Body of pancreas (tissue), 4 donors: Measurements from ENCODE around the gene AP3B1. TPM values are rescaled to one million over a fixed set of nuclear protein-coding genes. Genes with fewer than 3 reads are reported as not detected.
A peak's percentile ranks its signal among the peaks of the same experiment; 100 is the strongest.

ENCODE experiments used
- ATAC-seq: fragments of 150-250 bp; one replicate; pipeline ENCODE4 v1.9.1; 2016
- DNase-seq, 4 donors: peaks; one replicate each; pipeline ENCODE4 v3.0.0-alpha.2; 2019
- H3K27ac ChIP-seq, 4 donors: fragments of 200-600 bp; sonication (generic); 1 replicate in 3 of 4; 2 replicates in 1 of 4; pipeline versions ENCODE4 v1.5.1 to v1.6.1; 2016 to 2019; ENCODE audit warnings: mild to moderate bottlenecking in 1 of 4, mixed read lengths in 1 of 4, moderate library complexity in 1 of 4
- H3K27me3 ChIP-seq, 2 donors: fragments of 200-600 bp; sonication (generic); one replicate each; pipeline ENCODE4 v1.6.0; 2016; ENCODE audit warnings: mild to moderate bottlenecking in 1 of 2
- H3K36me3 ChIP-seq, 2 donors: fragments of 200-600 bp; sonication (generic); replicated peaks in 1 of 2; 2 replicates each; pipeline ENCODE4 v1.5.1; 2016; ENCODE audit warnings: low read depth in 2 of 2; ENCODE audit not compliant: insufficient read depth in 1 of 2
- H3K4me1 ChIP-seq: fragments of 200-600 bp; sonication (generic); one replicate; pipeline ENCODE4 v1.6.0; 2016
- H3K4me3 ChIP-seq, 2 donors: fragments of 200-600 bp; sonication (generic); 1 replicate in 1 of 2; 2 replicates in 1 of 2; pipeline ENCODE4 v1.5.1; 2016 to 2019
- H3K9me3 ChIP-seq, 3 donors: fragments of 200-600 bp; sonication (generic); 1 replicate in 2 of 3; 2 replicates in 1 of 3; pipeline ENCODE4 v1.5.1; 2016
- CTCF ChIP-seq, 7 experiments: fragments of 450-650 bp in 4 of 7; fragments of 200-600 bp in 3 of 7; sonication (generic) in 3 of 7; IDR thresholded peaks; one replicate each; pipeline ENCODE4 v1.5.1; 2016 to 2019; ENCODE audit warnings: antibody characterized with exemption in 7 of 7
- POLR2A ChIP-seq, 3 donors: fragments of 450-650 bp; IDR thresholded peaks; one replicate each; pipeline ENCODE4 v1.6.1; 2016; ENCODE audit warnings: antibody characterized with exemption in 3 of 3, mild to moderate bottlenecking in 2 of 3
- WGBS, 2 donors: methylation state at CpG; one replicate each; pipeline ENCODE4 v1.1.5; 2017; 5-methylcytosine and 5-hydroxymethylcytosine counted together
- intact Hi-C: fragments of 100-400 bp; cut with DNase I; formaldehyde crosslinking; loops from one replicate; pipeline ENCODE4 v1.15.1; 2023
- total RNA-seq, 2 donors: library from RNA; depleted of rRNA; stranded (reverse); fragments of >200 nt; gene quantifications; one replicate each; pipeline ENCODE4 v1.1.0, GENCODE V29; 2016

AP3B1 gene
- total RNA-seq, 2 donors from 2014 or later, result 23.6 to 32.3 TPM

DNA sequence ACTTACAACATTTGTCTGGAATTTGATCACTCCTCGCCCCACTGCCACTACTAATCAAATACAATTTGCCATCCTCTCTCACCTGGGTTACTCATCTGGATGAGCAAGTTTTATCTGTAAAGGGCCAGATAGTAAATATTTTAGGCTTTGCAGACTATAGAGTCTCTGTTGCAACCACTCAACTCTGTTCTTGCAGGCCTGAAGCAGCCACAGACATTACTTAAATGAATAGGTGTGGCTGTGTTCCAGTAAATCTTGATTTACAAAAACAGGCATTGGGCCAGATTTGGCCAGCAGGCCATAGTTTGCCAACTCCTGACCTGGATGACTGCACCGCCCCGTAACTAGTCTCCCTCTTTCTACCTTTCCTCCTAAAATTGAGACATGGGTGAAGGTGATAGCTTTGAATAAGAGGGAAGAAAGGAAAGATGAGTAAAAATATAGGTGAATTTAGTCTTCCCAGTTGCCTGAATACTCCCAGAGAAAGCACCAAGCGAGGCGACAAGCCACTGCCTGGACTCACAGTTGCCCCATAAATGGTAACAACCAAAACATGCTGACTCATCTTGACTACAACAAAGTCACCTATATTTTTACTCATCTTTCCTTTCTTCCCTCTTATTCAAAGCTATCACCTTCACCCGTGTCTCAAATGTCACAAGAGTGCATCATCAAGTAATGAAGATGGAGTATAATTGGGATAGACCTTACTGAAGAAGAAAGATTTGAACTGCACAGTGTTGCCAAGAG, 33.4 kb upstream of the AP3B1 start:
- no peak overlapping the region for H3K27ac ChIP-seq
- 67 to 72% methylated on average over 6 of the region's 6 CpGs for WGBS, 2 donors
- DNase-seq (peak; percentile 23 to 66 (median 36)), ATAC-seq (no peak)
- peaks cover 9% of the 10 kb centered on the region for H3K4me1 ChIP-seq
- H3K27me3 ChIP-seq, result no peaks in the 10 kb centered on the region
- no peak overlapping the region for H3K4me3 ChIP-seq
- intact Hi-C loops, result no loop called here
- no peaks in the 10 kb centered on the region for H3K36me3 ChIP-seq
- no peak for TF ChIP-seq CTCF (IDR thresholded peaks at IDR 0.05)
- H3K9me3 ChIP-seq, result no peaks in the 10 kb centered on the region

DNA sequence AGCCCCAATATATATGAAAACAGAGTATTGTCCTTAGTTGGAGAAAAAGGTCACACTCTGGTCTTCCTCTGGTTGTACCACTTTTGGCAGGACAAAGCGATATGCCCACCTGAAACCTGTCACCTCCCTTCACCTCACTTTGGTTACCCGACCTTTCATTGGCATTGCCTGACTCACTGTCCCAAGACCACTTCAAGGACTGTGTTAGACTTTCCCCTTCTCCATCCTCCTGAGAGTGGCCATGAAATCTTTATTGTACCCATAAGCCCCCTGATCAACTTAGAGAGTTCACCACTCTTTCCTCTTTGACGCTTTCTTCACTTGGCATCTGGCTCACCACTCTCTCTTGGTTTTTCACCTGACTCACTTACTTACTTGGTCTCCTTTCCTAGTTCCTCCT, 32.4 kb upstream of the AP3B1 start:
- DNase-seq (no peak), ATAC-seq (no peak)
- H3K4me1 ChIP-seq, result peaks cover 9% of the 10 kb centered on the region
- TF ChIP-seq POLR2A (IDR thresholded peaks at IDR 0.05), result no peak
- TF ChIP-seq CTCF (IDR thresholded peaks at IDR 0.05), result no peak
- 95 to 96% methylated on average over 3 of the region's 3 CpGs for WGBS, 2 donors
- intact Hi-C loops, result no loop called here
- no peaks in the 10 kb centered on the region for H3K36me3 ChIP-seq
- H3K27ac ChIP-seq, result no peak overlapping the region
- no peaks in the 10 kb centered on the region for H3K27me3 ChIP-seq
- no peak overlapping the region for H3K4me3 ChIP-seq
- H3K9me3 ChIP-seq, result no peaks in the 10 kb centered on the region

DNA sequence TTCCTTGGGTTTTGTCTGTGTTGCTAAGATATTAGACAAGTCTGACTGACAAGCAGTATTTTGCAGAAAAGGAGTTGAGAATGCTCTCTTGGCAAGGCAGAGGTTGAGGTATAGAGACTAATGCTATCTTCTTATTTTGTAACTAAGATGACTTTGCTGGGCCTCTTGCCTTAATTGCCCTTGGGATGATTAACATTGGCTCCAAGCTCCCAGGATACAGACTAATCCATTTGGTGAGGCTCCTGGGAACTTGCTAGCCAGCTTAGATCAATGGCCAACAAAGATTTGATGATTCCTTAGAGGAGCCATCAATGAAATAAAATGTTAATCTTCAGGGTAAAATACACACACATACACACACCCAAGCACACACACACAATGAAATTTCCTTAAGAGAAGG, 28.7 kb upstream of the AP3B1 start:
- Histone ChIP-seq H3K27ac (no peak overlapping the region), H3K27me3 (no peaks in the 10 kb centered on the region), H3K9me3 (no peaks in the 10 kb centered on the region), H3K36me3 (no peaks in the 10 kb centered on the region), H3K4me1 (peaks cover 5% of the 10 kb centered on the region), H3K4me3 (no peak overlapping the region)
- DNase-seq (no peak), ATAC-seq (no peak)
- TF ChIP-seq CTCF (IDR thresholded peaks at IDR 0.05), result no peak
- no peak for TF ChIP-seq POLR2A (IDR thresholded peaks at IDR 0.05)
- intact Hi-C loops, result no loop called here

DNA sequence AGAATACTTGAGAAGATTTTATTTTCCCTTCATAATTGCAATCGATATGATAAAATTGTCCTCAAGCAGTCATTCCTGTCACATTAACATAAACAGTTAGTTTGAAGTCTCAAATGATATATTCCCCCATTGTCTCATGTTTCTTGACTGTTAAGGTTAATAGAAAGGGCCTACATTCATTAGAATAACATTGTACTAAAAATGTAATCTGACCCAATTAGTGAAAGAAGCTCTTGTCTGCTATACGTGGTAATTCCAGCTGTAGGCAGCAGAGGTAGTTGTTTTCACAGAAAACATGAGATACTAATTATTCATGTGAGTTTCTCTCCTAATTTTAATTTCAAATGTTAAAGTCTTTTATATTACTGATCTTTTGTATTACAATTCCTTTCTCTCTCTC, 25.9 kb upstream of the AP3B1 start:
- intact Hi-C loops, result no loop called here
- no peaks in the 10 kb centered on the region for H3K9me3 ChIP-seq

More for the DNA sequence above, 25.9 kb upstream of the AP3B1 start:
- Histone ChIP-seq H3K27ac (no peak overlapping the region), H3K4me3 (no peak overlapping the region), H3K4me1 (peaks cover 5% of the 10 kb centered on the region), H3K36me3 (no peaks in the 10 kb centered on the region), H3K27me3 (no peaks in the 10 kb centered on the region)
- no peak for TF ChIP-seq POLR2A (IDR thresholded peaks at IDR 0.05)
- peak in 6 of 7 experiments; percentile 38 to 67 (median 54) for TF ChIP-seq CTCF (IDR thresholded peaks at IDR 0.05)
- 37 to 43% methylated on average over 2 of the region's 2 CpGs for WGBS, 2 donors
- no peak for ATAC-seq
- peak in 1 of 4 donors; percentile 28 for DNase-seq
